C4-2B (cell line): ENCODE results near the gene AMY2A.
"Not testable (repeated sequence)": the region's sequence is repeated elsewhere in the genome, so short reads cannot be mapped to it uniquely, and the experiment has no call there.

Experiments
- CTCF ChIP-seq: fragments of 450-650 bp; conservative IDR thresholded peaks from 2 replicates; pipeline ENCODE4 v1.5.1; 2017; ENCODE audit warnings: mild to moderate bottlenecking
- ZFX ChIP-seq: fragments of 450-650 bp; IDR thresholded peaks from 2 replicates; pipeline ENCODE4 v1.6.1; 2017

- not testable (repeated sequence) for TF ChIP-seq CTCF, ZFX
These were observed 33.1 kb downstream of the AMY2A start for GRCh38 chr1:103650305-103650704.
